Muscle of leg (tissue), 11 donors: ENCODE results near the gene NUP133. TPM values are rescaled to one million over a fixed set of nuclear protein-coding genes. Genes with fewer than 3 reads are reported as not detected.

Experiments
- DNase-seq: peaks from one replicate; pipeline ENCODE4 v3.0.0; 2013
- H3K27ac ChIP-seq: one replicate; pipeline ENCODE4 v1.5.1; 2013; ENCODE audit warnings: mild to moderate bottlenecking, low read length, control low read depth
- H3K27me3 ChIP-seq: one replicate; pipeline ENCODE4 v1.6.1; 2013; ENCODE audit warnings: low read length; ENCODE audit not compliant: control insufficient read depth, insufficient read depth
- H3K36me3 ChIP-seq: one replicate; pipeline ENCODE4 v1.6.1; 2013; ENCODE audit warnings: low read length; ENCODE audit not compliant: control insufficient read depth, insufficient read depth
- H3K4me1 ChIP-seq: one replicate; pipeline ENCODE4 v1.6.1; 2013; ENCODE audit warnings: low read length; ENCODE audit not compliant: control insufficient read depth, insufficient read depth
- H3K4me3 ChIP-seq: one replicate; pipeline ENCODE4 v1.5.1; 2013; ENCODE audit warnings: low read length, control low read depth
- H3K9me3 ChIP-seq: replicated peaks from 2 replicates; pipeline ENCODE4 v1.6.1; 2013; ENCODE audit warnings: low read depth, low read length; ENCODE audit not compliant: control insufficient read depth
- WGBS: methylation state at CpG from one replicate; pipeline ENCODE4 v1.1.5; 2013; ENCODE audit warnings: missing lambda C conversion rate; ENCODE audit not compliant: insufficient coverage; 5-methylcytosine and 5-hydroxymethylcytosine counted together
- polyA plus RNA-seq, 8 donors: library from polyadenylated mRNA; unstranded; fragments of 120-200 nt; gene quantifications; one replicate each; pipeline versions ENCODE4 v1.2.1 to v1.2.3, GENCODE V29; 2013; ENCODE audit warnings: inconsistent platforms in 1 of 8, low replicate concordance in 1 of 8; ENCODE audit not compliant: insufficient read length in 8 of 8, insufficient read depth in 1 of 8
- total RNA-seq: library from RNA; stranded (reverse); fragments of 120-200 nt; gene quantifications from one replicate; pipeline ENCODE4 v1.2.4, GENCODE V29; 2013

NUP133 gene
- total and polyA plus RNA-seq, 9 donors = 22.9 to 33.3 (median 28.2) TPM

DNA sequence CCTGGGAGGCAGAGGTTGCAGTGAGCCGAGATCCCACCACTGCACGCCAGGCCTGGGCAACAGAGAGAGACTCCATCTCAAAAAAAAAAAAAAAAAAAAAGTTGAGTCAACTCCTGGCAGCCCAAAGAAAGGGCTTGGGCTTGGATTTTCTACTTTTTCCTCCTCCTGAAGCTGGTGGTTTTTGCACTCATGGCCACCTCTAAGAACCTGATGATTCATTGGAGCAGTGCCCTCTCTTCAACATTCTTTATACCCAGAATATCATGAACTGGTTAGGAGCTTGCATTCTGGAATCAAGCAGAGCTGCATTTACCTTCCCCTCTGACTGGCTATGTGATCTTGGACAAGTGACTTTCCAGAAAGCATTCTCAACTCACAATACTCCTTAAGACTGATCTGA is 70.7 kb downstream of the NUP133 start:
- Histone ChIP-seq H3K4me3 (no peak overlapping the region), H3K9me3 (no peaks in the 10 kb centered on the region), H3K27ac (no peak overlapping the region), H3K4me1 (peaks cover 16% of the 10 kb centered on the region), H3K36me3 (peaks cover 15% of the 10 kb centered on the region), H3K27me3 (peaks cover 41% of the 10 kb centered on the region)
- DNase-seq = no peak
- no CpG with 5 or more reads among the region's 2 CpGs for WGBS

DNA sequence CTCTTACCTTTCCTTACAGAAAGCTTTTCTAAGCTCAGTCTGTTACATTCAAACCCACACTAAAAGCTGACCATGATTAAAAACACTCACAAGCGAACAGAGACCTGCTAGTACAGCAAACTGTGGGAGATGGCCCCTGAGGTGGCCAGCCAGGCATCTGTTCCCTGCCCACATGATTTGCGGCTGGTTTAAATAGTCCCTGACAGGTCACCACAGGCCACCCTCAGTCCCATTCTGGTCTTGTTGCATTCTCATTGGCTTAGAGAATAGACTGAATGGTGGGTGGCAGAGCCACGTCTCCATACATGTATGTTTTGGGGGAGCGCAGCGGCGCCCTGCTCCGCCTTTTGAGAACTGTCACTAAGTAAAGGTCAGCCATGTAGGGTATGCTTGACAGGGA is 71.9 kb downstream of the NUP133 start:
- 36% methylated on average over 3 of the region's 7 CpGs for WGBS
- peak; percentile 64 for DNase-seq
- peak overlapping the region; percentile 97 for H3K27ac ChIP-seq

DNA sequence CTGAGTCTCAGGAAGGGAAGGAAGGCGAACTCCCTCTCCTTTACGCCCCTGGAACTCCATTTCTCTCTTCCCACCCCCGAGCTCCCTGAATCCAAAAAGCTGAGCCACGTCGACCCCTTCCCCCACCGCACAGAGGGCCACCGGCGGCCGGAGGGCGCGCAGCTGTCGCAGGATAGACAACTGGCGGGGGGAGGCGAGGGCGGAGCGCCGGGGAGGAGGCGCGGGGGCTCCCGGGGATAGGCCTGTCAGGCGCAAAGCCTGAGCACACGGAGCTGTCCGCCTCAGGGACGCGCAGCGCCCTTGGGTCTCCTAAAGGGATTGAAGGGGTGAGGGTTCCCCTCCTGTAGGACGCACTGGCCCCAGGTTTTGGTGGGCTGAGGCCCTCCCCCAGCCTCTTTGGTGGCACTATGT is 73.5 kb downstream of the NUP133 start:
- Histone ChIP-seq H3K36me3 (peaks cover 16% of the 10 kb centered on the region), H3K4me3 (peak overlapping the region; percentile 38), H3K4me1 (peaks cover 26% of the 10 kb centered on the region), H3K9me3 (no peaks in the 10 kb centered on the region), H3K27me3 (peaks cover 65% of the 10 kb centered on the region), H3K27ac (peak overlapping the region; percentile 97)
- peak; percentile 73 for DNase-seq
- under 1% methylated on average over 20 of the region's 27 CpGs for WGBS

More for the DNA sequence above, 71.9 kb downstream of the NUP133 start:
- Histone ChIP-seq H3K27me3 (peaks cover 53% of the 10 kb centered on the region), H3K4me1 (peaks cover 21% of the 10 kb centered on the region), H3K4me3 (no peak overlapping the region), H3K36me3 (peaks cover 18% of the 10 kb centered on the region), H3K9me3 (no peaks in the 10 kb centered on the region)

DNA sequence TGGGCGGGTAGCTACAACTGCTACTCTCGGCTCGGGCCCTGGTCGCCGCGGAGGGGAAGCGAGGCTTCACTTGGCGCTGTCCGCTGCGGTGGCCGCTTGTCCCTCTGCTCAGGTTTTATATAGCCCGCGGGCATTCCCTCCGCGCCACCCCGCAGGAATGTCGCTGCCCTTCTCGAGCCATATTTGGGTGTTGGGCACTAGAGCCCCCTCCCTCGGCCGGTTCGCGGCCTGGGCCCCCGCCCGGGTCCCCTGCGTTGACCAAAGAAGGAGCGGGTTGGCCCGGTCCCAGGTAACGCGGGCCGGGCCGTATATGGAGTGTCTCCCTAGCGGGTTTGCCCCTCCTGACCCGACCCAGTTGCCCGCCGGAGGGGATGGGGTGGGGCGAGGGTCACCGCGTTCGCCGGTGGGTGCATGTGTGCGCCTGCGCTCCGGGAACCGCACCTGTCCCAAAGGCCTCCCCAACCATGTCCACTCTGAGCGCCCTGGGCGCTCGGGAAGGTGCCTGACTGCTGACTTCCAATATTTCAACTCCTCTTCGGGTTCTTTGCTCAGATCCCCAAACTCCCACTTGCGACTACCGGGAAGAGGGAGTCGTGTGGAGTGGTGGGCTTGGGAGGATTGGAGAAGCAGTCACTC is 74.0 kb downstream of the NUP133 start, which contains the start of gene ACTA1:
Gene ACTA1, minus strand, starts transcription at position 90 of the 636 bp plus-strand sequence. CDS start 979 bp downstream, outside the sequence.
- no peaks in the 10 kb centered on the region for H3K9me3 ChIP-seq
- H3K4me3 ChIP-seq = peak within 1 kb of the TSS; percentile 63
- H3K36me3 ChIP-seq = peaks cover 14% of the 10 kb centered on the region
- WGBS = 2% methylated on average over 35 of the region's 51 CpGs
- peaks cover 69% of the 10 kb centered on the region for H3K27me3 ChIP-seq
- peak; percentile 80 for DNase-seq
- peak within 1 kb of the TSS; percentile 97 for H3K27ac ChIP-seq
- H3K4me1 ChIP-seq = peaks cover 26% of the 10 kb centered on the region

DNA sequence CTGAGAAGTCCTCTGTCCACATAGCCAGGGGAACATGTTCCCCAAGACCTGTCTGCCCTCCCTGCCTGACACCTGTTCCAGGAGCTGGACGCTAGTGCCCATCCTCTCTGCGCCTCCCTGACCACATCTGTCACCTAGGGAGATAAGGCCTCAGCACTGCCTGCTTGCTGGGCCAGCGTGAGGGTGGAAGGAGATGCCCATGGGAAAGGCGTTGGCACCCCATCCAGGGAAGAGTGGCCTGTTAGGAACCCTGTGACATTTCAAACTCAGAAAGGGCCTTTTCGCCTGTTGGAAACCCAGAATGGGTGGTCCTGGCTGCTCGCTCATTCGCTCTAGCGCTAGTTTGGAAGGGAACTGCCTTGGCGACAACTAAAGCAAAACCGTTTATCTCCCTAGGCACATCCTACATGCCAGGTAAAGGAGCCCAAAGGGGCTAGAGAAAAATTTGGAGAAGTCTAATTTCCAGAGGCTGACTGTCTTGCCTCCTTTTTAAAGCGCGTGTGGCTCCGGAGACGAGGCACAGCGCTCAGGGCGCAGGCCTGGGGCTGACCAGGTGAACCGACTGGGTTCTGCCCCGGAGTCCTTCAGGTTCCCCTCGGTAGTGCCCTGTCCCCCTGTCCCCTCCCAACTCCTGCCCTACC is 74.7 kb downstream of the NUP133 start:
- H3K4me3 ChIP-seq = peak overlapping the region; percentile 63
- H3K4me1 ChIP-seq = peaks cover 26% of the 10 kb centered on the region
- 10% methylated on average over 16 of the region's 19 CpGs for whole genome bisulfite sequencing
- H3K9me3 ChIP-seq = no peaks in the 10 kb centered on the region
- DNase-seq = no peak
- peaks cover 14% of the 10 kb centered on the region for H3K36me3 ChIP-seq
- peak overlapping the region; percentile 89 for H3K27ac ChIP-seq
- peaks cover 69% of the 10 kb centered on the region for H3K27me3 ChIP-seq

DNA sequence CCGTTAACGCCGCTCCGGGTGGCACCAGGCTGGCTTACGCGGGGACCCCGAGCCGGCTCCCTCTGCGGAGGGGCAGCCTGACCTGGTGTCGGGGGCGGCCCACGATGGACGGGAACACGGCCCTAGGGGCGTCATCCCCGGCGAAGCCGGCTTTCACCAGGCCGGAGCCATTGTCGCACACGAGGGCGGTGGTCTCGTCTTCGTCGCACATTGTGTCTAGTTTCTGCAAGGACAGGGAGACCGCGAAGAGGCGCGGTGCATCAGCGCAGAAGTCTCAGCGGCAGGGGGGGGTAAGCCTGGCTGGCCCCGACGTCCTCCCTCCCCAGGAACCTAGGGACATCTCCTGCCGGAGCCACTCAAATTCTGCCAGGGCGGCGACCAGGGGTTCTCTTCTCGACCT is 75.2 kb downstream of the NUP133 start:
- peaks cover 69% of the 10 kb centered on the region for H3K27me3 ChIP-seq
- 6% methylated on average over 35 of the region's 37 CpGs for WGBS
- peaks cover 14% of the 10 kb centered on the region for H3K36me3 ChIP-seq
- DNase-seq = no peak
- peaks cover 26% of the 10 kb centered on the region for H3K4me1 ChIP-seq
- peak overlapping the region; percentile 89 for H3K27ac ChIP-seq
- peak overlapping the region; percentile 63 for H3K4me3 ChIP-seq
- no peaks in the 10 kb centered on the region for H3K9me3 ChIP-seq

DNA sequence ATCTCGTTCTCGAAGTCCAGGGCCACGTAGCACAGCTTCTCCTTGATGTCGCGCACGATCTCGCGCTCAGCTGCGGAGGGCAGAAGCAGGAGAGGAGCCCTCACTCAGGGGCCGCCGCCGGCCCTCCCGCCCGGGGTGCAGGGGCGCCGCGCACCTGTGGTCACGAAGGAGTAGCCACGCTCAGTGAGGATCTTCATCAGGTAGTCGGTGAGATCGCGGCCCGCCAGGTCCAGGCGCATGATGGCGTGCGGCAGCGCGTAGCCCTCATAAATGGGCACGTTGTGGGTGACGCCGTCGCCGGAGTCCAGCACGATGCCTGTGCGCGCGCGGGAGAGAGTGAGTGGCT is 76.1 kb downstream of the NUP133 start:
- Histone ChIP-seq H3K4me3 (peak overlapping the region; percentile 63), H3K9me3 (no peaks in the 10 kb centered on the region), H3K27ac (peak overlapping the region; percentile 73), H3K27me3 (peaks cover 69% of the 10 kb centered on the region), H3K4me1 (peaks cover 26% of the 10 kb centered on the region), H3K36me3 (peaks cover 14% of the 10 kb centered on the region)
- no peak for DNase-seq
- 2% methylated on average over 35 of the region's 38 CpGs for WGBS

DNA sequence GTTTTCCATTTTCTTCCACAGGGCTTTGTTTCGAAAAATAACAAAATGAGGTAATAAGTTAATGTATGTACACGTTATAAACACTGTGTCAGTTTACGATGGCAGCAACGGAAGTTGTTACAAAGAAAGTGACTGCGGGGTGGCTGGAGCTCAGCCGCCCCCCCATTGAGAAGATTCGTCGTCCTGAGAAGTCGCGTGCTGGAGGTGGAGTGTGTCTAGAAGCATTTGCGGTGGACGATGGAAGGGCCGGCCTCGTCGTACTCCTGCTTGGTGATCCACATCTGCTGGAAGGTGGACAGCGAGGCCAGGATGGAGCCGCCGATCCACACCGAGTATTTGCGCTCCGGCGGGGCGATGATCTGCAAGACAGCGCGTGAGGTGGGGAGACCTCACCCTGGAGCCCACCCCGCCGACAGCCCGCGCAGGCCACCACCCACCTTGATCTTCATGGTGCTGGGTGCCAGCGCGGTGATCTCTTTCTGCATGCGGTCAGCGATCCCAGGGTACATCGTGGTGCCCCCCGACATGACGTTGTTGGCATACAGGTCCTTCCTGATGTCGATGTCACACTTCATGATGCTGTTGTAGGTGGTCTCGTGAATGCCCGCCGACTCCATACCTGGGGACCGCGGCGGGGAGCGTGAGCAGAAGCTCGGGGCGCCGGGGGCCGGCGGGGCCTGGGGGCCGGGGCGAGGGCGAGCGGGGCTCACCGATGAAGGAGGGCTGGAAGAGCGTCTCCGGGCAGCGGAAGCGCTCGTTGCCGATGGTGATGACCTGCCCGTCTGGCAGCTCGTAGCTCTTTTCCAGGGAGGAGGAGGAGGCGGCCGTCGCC is 76.6 kb downstream of the NUP133 start:
- H3K27me3 ChIP-seq = peaks cover 65% of the 10 kb centered on the region
- peak overlapping the region; percentile 73 for H3K27ac ChIP-seq
- no peaks in the 10 kb centered on the region for H3K9me3 ChIP-seq
- H3K4me1 ChIP-seq = peaks cover 25% of the 10 kb centered on the region
- peak overlapping the region; percentile 63 for H3K4me3 ChIP-seq
- 1% methylated on average over 63 of the region's 65 CpGs for WGBS
- DNase-seq = no peak
- H3K36me3 ChIP-seq = peaks cover 14% of the 10 kb centered on the region

DNA sequence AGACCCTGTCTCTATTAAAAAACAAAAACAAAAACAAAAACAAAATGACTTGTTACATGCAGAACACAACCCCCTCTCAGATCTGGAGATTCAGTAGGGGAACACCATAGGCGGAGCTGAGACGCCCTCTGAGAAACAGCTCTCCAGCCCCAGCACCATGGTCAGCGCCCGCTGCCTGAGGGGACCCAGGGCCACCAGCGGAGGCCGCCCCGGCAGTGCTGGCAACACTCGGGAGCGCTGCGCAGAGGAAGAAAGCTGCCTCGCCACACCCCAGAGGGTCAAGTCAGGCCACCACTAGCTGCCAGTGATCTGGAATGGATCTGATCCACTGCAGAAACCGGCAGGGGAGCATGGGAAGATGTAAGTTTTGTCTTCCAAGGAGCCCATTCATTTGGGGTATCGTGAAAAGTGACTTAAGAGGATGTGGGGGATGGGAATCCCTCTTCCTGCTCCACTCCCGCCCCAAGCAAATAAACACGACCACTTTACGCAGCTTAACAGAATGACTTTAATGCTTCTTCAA is 77.3 kb downstream of the NUP133 start:
- Histone ChIP-seq H3K4me1 (peaks cover 23% of the 10 kb centered on the region), H3K36me3 (peaks cover 14% of the 10 kb centered on the region), H3K9me3 (no peaks in the 10 kb centered on the region), H3K27ac (peak overlapping the region; percentile 57), H3K4me3 (peak overlapping the region; percentile 63), H3K27me3 (peaks cover 65% of the 10 kb centered on the region)
- peak; percentile 81 for DNase-seq
- WGBS = under 1% methylated on average over 11 of the region's 16 CpGs

DNA sequence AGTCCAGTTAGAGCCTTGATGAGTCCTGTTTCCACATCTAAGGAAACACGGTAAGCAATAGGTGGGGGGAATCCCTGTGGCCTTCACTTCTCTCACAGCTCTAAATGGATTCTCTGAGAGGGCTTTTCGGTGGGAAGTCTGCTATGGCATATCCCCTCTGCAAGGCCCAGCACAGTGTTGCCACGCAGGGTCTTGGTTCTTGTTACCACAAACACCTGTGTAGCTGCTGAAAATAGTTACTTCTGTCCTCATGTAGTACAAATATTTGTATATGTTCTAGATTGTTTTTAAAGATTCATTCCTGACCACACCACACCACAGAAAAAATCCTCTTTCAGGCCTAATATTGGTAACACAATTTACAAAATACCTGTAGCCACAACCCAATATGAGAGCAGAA is 79.9 kb downstream of the NUP133 start:
- Histone ChIP-seq H3K27ac (no peak overlapping the region), H3K9me3 (peaks cover 3% of the 10 kb centered on the region), H3K27me3 (peaks cover 42% of the 10 kb centered on the region), H3K4me1 (peaks cover 9% of the 10 kb centered on the region), H3K36me3 (peaks cover 10% of the 10 kb centered on the region), H3K4me3 (no peak overlapping the region)
- DNase-seq = no peak
- WGBS = 92% methylated on average over 2 of the region's 3 CpGs
